Motor neuron (in vitro differentiated cells): ENCODE data around the gene FOXD4L5. TPM values are rescaled to one million over a fixed set of nuclear protein-coding genes. Genes with fewer than 3 reads are reported as not detected.
"Not testable (repeated sequence)": the region's sequence is repeated elsewhere in the genome, so short reads cannot be mapped to it uniquely, and the experiment has no call there.

Experiments
- ATAC-seq, 8 experiments: fragments of 200-7000 bp; cut with Tn5 transposase; replicated peaks in 6 of 8; 2 replicates each; pipeline ENCODE4 v1.8.0; 2021; ENCODE audit warnings: mild to moderate bottlenecking in 8 of 8, moderate library complexity in 8 of 8
- H3K27ac ChIP-seq, 2 donors: fragments of 250-450 bp; sonication (Bioruptor Pico); 2 replicates each; pipeline ENCODE4 v1.9.0; 2021; ENCODE audit warnings: antibody characterized with exemption in 2 of 2, mild to moderate bottlenecking in 2 of 2, moderate library complexity in 1 of 2
- H3K4me1 ChIP-seq, 2 donors: fragments of 250-450 bp; sonication (Bioruptor Pico); replicated peaks in 1 of 2; 2 replicates each; pipeline ENCODE4 v1.6.1; 2021; ENCODE audit warnings: antibody characterized with exemption in 2 of 2, mild to moderate bottlenecking in 2 of 2, moderate library complexity in 1 of 2
- H3K4me3 ChIP-seq, 5 donors: fragments of 250-450 bp; sonication (Bioruptor Pico); 2 replicates each; pipeline ENCODE4 v1.9.0; 2021; ENCODE audit warnings: antibody characterized with exemption in 5 of 5, mild to moderate bottlenecking in 5 of 5, moderate library complexity in 4 of 5
- WGBS, 10 experiments: fragments of 450-650 bp; shearing (Covaris generic); methylation state at CpG; one replicate each; pipeline ENCODE4 v1.0.0; 2022; 5-methylcytosine and 5-hydroxymethylcytosine counted together
- in situ Hi-C, 9 experiments: fragments of 400-800 bp; cut with MboI; loops; one replicate each; pipeline ENCODE4 v1.15.0; 2021; ENCODE audit warnings: low sequenced_read_pairs in 9 of 9, low pct_unique_long_range_greater_than_20kb in 2 of 9; ENCODE audit not compliant: unreplicated experiment in 9 of 9
- total RNA-seq, 8 experiments: library from RNA; unstranded; fragments of 300-600 nt; gene quantifications; 2 replicates each; pipeline versions ENCODE4 v1.2.3 to v1.2.4, GENCODE V29; 2022

FOXD4L5 gene
- under 1 TPM in 7 of 8 experiments, not detected in 1; 0.18 to 0.85 (median 0.36) TPM for total RNA-seq

DNA sequence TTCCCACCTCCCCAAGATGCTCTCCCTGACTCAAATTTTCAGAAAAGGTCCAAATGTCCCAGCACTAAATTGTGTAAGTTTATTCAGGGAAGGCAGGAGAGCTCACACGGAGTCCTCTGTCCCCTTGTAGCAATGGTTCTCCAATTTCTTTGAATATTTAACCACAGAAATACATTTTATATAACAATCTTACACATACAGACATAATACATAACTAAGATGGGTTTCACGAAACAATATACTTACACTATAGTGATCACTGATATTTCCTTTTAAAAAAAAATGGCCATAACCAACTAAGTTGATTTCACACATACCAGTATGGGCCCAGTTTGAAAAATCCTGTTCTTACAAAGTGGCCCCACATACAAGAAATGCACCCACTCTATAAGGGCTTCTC lies at the start of gene FOXD4L5:
FOXD4L5 (minus strand) TSS at position 101 of the 400 bp plus-strand sequence. CDS start 832 bp downstream, outside the sequence.
- H3K4me1 ChIP-seq, in situ Hi-C loops: not testable (repeated sequence)
- no CpG with 5 or more reads among the region's 2 CpGs for WGBS, 10 experiments

DNA sequence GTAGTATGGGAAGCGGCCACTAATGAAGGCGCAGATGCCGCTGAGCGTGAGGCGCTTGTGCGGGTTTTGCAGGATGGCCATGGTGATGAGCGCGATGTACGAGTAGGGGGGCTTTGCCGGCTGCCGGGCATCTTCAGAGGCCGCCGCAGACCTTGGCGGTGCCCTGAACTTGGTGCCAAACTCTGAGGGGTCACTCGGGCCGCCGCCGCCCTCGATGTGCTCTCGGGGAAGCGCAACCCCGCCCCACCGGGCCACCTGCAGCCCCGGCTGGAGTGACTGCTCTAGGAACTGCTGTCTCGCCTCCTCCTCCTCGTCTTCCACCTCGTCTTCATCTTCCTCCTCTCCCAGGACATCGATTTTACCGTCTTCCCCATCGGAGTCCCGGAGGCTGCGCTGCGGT lies 1.1 kb downstream of the FOXD4L5 start:
- in situ Hi-C loops, H3K27ac ChIP-seq, ATAC-seq, H3K4me3 ChIP-seq, H3K4me1 ChIP-seq: not testable (repeated sequence)
- no CpG with 5 or more reads among the region's 33 CpGs for WGBS, 10 experiments

More for the DNA sequence above, at the start of gene FOXD4L5:
- H3K4me3 ChIP-seq, H3K27ac ChIP-seq, ATAC-seq: not testable (repeated sequence)

DNA sequence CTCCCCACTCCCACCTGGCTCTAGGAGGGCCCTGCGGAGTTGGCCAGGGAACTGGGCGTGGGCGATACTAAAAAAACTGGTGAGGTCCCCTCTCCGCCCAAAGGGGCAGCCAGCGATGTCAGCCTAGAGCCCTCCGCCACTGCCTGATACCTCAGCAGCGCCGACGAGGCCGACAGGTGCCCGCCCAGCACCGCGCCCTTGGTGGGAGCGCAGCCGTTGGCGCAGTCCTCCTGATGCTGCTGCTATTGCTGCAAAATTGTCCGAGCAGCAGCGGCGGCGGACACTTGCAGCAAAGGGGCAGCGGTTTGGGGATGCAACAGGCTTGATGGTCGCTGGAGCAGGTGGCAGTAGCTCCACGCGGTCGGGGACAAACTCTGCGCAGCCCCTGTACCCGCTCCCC lies 2.0 kb downstream of the FOXD4L5 start:
- in situ Hi-C loops, H3K4me3 ChIP-seq, H3K4me1 ChIP-seq, H3K27ac ChIP-seq: not testable (repeated sequence)
- no CpG with 5 or more reads among the region's 27 CpGs for WGBS, 10 experiments
- peak in 5 of 8 experiments; percentile 19 to 50 (median 47) for ATAC-seq
